ENCODE results near the gene MED15.
"Not testable (repeated sequence)": the region's sequence is repeated elsewhere in the genome, so short reads cannot be mapped to it uniquely, and the experiment has no call there.

MED15 gene

GRCh38 chr22:20484948-20485683, 22.3 kb upstream of the MED15 start:
- no peak for DNase-seq

- no peak for DNase-seq
Observed at GRCh38 chr22:20486229-20486628, 21.2 kb upstream of the MED15 start.

GRCh38 chr22:20487715-20488114, 19.7 kb upstream of the MED15 start:
- no peak for DNase-seq

- no peak for DNase-seq
Observed at GRCh38 chr22:20488946-20489345, 18.5 kb upstream of the MED15 start.

GRCh38 chr22:20490183-20490940, 17.0 kb upstream of the MED15 start:
- DNase-seq: no peak

- no peak for DNase-seq
Observed at GRCh38 chr22:20490941-20491307, 16.5 kb upstream of the MED15 start.

- DNase-seq: no peak
Observed at GRCh38 chr22:20491346-20491745, 16.1 kb upstream of the MED15 start.

GRCh38 chr22:20494978-20495860, 12.2 kb upstream of the MED15 start, which contains the start of gene KLHL22:
Gene KLHL22, minus strand, starts transcription at chr22:20495795. Its CDS starts 6,584 bp downstream, at chr22:20489211.
- DNase-seq: no peak

GRCh38 chr22:20495861-20496681, 11.3 kb upstream of the MED15 start:
- DNase-seq: peak; percentile 93

- DNase-seq: no peak
Observed at GRCh38 chr22:20497426-20497825, 10.0 kb upstream of the MED15 start.

- DNase-seq: no peak
Observed at GRCh38 chr22:20498913-20499312, 8.5 kb upstream of the MED15 start.

GRCh38 chr22:20499769-20500168, 7.6 kb upstream of the MED15 start:
- DNase-seq: no peak

GRCh38 chr22:20503816-20504215, 3.6 kb upstream of the MED15 start:
- DNase-seq: no peak

- DNase-seq: not testable (repeated sequence)
Observed at GRCh38 chr22:20504293-20504922, 3.0 kb upstream of the MED15 start.

- no peak for DNase-seq
Observed at GRCh38 chr22:20506543-20507252, 712 bp upstream of the MED15 start.

- not testable (repeated sequence) for DNase-seq
Observed at GRCh38 chr22:20508067-20508755, 801 bp downstream of the MED15 start.

- no peak for DNase-seq
Observed at GRCh38 chr22:20508815-20509271, 1.4 kb downstream of the MED15 start.

GRCh38 chr22:20509344-20510047, 2.1 kb downstream of the MED15 start:
- DNase-seq: peak; percentile 45

- DNase-seq: no peak
Observed at GRCh38 chr22:20510811-20511577, 3.6 kb downstream of the MED15 start.

Data from activated T-cell treated with anti-CD3 and anti-CD28 coated beads, Interleukin-2, amount 50 U/mL, for 1 hour (primary cell).